Endothelial cell of umbilical vein (primary cell): ENCODE results near the gene HIGD2B. TPM values are rescaled to one million over a fixed set of nuclear protein-coding genes. Genes with fewer than 3 reads are reported as not detected.

ENCODE experiments used
- polyA plus RNA-seq, 4 experiments: library from polyadenylated mRNA; depleted of rRNA in 3 of 4; stranded (reverse) in 3 of 4; unstranded in 1 of 4; fragments of >200 nt; gene quantifications; 2 replicates each; pipeline versions ENCODE4 v1.2.1 to v1.2.3, GENCODE V29; 2011 to 2012; ENCODE audit warnings: missing spikeins in 1 of 4
- small RNA-seq: library from RNA; depleted of rRNA; stranded (forward); fragments of <200 nt; gene quantifications from one replicate; pipeline ENCODE3, GENCODE V24; 2012; ENCODE audit warnings: low replicate concordance, low read depth; ENCODE audit not compliant: insufficient read depth, insufficient read length
- total RNA-seq: library from RNA; stranded (reverse); gene quantifications from 2 replicates; pipeline ENCODE4 v1.2.3, GENCODE V29; 2021

HIGD2B gene
- total and polyA plus RNA-seq, 2 donors (not counting 3 experiments of a cell fraction or from before 2014, with no cell fraction given), result not detected

Small RNA genes lying within 50 kb of the gene (small RNA-seq; reads per million reads assigned to genes)
- gene RN7SL853P, result not detected

Other genes with a start within 250 kb of the HIGD2B start
- gene ARIH1, start 211.9 kb downstream of the HIGD2B start, total RNA-seq, result 137 and 144 TPM in 2 replicates
- gene ARIH1, start 211.9 kb downstream of the HIGD2B start, polyA plus RNA-seq, result 22.0 and 25.1 TPM in 2 replicates
- gene GOLGA6B, start 31.5 kb downstream of the HIGD2B start, total RNA-seq, result not detected in 2 replicates
- gene GOLGA6B, start 31.5 kb downstream of the HIGD2B start, polyA plus RNA-seq, result not detected in 2 replicates
- gene BBS4, start within 50 bp of the HIGD2B start, total RNA-seq, result 7.5 and 11.3 TPM in 2 replicates
- gene BBS4, start within 50 bp of the HIGD2B start, polyA plus RNA-seq, result 5.8 and 6.8 TPM in 2 replicates
- gene ADPGK, start 97.6 kb upstream of the HIGD2B start, total RNA-seq, result 51.0 and 51.7 TPM in 2 replicates
- 55.5 and 57.1 TPM in 2 replicates for gene ADPGK, start 97.6 kb upstream of the HIGD2B start, polyA plus RNA-seq